OCI-LY1 (cell line): ENCODE results near the gene ZNF282.

ENCODE experiments used
- EZH2 ChIP-seq: fragments of 200-600 bp; sonication (generic), shearing (Covaris generic); IDR thresholded peaks from 2 replicates; pipeline ENCODE4 v1.8.0; 2017; ENCODE audit warnings: borderline replicate concordance, mixed run types, mild to moderate bottlenecking, antibody characterized with exemption, low read length, moderate library complexity, mixed read lengths
- TF ChIP-seq, protein P1 (sequence below): fragments of 200-600 bp; sonication (generic), shearing (Covaris generic); IDR thresholded peaks from 2 replicates; pipeline ENCODE4 v1.5.1; 2017; ENCODE audit warnings: mild to moderate bottlenecking, antibody characterized with exemption, low read length, moderate library complexity, mixed read lengths

- TF ChIP-seq, protein P1, sequence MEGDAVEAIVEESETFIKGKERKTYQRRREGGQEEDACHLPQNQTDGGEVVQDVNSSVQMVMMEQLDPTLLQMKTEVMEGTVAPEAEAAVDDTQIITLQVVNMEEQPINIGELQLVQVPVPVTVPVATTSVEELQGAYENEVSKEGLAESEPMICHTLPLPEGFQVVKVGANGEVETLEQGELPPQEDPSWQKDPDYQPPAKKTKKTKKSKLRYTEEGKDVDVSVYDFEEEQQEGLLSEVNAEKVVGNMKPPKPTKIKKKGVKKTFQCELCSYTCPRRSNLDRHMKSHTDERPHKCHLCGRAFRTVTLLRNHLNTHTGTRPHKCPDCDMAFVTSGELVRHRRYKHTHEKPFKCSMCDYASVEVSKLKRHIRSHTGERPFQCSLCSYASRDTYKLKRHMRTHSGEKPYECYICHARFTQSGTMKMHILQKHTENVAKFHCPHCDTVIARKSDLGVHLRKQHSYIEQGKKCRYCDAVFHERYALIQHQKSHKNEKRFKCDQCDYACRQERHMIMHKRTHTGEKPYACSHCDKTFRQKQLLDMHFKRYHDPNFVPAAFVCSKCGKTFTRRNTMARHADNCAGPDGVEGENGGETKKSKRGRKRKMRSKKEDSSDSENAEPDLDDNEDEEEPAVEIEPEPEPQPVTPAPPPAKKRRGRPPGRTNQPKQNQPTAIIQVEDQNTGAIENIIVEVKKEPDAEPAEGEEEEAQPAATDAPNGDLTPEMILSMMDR, result no peak
- TF ChIP-seq EZH2, result no peak
These were observed 13.9 kb upstream of the ZNF282 start for GRCh38 chr7:149181450-149181790.
